Raji (cell line): Measurements from ENCODE around the gene OSCP1.

Source experiments
- POLR2A ChIP-seq: IDR thresholded peaks from 2 replicates; pipeline ENCODE4 v1.6.1; 2011; ENCODE audit warnings: low read depth, low read length, control low read depth; ENCODE audit not compliant: insufficient read depth

The OSCP1 gene

DNA sequence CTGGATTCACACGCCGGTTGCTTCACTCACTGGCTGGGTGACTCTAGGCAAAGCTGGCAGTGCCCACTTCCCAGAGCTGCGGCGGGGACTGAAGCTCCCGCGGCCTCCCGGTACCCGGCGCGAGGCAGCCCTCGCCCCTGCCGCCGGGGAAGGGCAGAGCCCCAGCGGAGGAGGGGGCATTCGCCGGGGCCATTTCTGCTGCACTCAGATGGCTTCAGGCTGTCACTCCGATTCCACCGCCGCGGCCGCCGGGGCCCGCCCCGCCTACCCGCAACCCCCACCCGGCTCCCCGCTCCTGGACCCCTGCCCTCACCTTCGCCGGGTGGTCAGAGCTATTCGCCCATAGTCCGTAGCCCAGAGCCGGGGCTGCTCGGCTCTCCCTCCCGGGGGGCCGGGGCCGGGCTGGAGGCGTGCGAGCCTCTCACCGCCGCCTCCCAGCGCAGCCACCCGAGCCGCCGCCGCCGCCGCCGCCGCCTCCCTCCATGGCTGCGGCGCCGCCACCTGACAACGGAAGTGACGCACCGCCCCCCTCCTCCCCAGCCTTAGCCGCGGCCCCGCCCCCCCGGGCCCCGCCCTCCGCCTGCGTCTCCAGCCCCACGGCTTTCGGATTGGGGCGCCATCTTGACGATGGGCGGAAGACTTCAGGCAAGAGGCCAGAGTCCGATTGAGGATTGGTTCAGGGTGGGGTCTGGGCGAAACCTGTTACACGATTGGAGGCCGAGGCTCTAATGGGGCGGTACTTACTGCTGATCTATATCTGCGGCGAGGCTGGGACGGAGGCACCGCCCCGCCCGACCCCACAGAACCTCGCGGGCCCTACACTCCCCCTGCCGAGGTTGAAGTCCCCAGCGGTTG lies 64.6 kb downstream of the OSCP1 start, which contains the start of gene STK40:
TSS of gene STK40 (minus strand) at position 515 of the 855 bp plus-strand sequence. CDS start 24,592 bp downstream, outside the sequence.
- peak; percentile 18; the same call in 1 of the 2 replicates for TF ChIP-seq POLR2A

DNA sequence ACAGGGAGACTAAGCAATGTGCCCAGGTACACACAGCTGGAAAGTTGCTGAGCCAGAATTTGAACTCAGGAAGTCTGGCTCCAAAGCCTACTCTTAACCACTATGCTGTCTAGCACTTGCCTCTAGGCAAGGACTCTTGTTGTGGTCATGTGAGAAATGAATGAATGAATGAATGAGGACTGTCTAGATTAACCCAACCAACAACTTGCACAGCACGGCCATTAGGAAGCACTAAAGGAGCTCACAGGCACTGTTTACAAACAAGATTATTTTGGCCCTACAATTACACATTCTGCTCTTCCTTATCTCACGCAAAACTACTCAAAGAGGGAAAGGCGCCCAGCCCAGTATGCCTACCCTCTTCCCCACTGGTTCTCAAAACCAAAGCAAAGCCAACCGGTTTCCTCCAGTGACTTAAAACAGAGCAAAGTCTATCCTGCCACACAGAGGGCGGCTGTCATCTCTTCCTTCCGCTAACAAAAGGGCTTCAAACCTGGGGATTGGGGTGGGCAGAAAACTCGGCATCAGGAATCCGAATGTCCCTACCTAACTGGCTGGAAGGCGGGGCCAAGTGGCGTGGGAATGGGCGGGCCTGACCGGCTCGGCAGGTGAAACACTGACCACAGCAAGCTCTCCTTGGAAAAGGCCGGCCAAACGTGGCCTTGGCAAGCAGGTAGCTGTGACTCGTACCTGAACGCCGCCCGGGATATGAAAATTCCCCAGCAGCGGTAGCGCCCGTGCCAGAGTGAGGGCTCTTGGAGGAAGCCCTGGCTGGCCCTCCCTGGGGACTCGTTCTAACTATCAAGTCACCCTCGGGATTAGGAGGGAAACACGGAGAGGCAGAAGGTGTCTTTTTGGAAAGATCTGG lies 65.5 kb downstream of the OSCP1 start:
- no peak; the same call in 1 of the 2 replicates for TF ChIP-seq POLR2A

DNA sequence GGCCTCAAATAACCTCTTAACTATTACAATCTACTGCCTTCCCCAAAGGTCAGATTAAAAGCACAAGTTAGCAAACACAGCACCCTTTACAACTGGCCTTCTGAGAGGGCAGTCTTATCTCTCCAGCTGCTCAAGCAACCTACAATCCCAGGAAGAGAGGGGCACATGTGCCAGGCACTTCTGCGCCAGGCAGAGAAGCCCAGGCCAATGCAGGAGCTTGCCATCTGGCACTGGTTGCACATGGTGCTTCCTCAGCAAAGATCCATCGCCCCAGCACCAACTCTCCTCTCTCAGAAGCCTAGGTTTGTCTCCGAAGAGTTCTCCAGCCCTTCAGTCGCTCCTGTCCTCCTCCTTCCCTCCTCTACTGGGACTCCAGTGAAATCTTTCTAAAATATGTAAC lies 67.0 kb downstream of the OSCP1 start:
- TF ChIP-seq POLR2A: no peak

DNA sequence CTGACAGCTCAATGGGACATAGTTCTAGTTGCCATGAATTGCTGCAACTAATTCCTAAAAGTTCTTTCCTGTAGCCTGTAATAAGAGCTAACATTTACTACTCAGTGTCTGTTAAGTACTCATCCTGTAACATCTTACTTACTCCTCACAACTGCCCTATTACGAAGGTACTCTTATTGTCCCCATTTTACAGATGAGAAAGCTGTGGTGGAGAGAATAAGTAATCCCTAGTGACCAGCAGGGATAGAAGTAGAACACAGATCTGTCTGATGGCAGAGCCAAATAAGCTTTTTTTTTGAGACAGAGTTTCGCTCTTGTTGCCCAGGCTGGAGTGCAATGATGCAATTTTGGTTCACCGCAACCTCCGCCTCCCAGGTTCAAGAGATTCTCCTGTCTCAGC lies 67.6 kb downstream of the OSCP1 start:
- no peak for TF ChIP-seq POLR2A

DNA sequence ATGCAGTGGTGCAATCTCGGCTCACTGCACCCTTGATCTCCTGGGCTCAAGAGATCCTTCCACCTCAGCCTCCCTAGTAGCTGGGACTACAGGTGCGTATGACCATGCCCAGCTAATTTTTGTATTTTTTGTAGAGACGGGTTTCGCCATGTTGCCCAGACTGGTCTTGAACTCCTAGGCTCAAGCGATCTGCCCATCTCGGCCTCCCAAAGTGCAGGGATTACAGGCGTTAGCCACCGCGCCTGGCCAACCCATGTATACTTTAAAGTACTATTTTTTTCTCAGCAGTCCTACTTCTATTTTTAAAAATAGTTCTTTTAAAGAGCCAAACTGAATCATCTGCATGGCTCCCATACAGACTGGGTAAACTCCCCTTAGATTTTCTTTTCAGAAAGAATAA lies 68.0 kb downstream of the OSCP1 start:
- no peak for TF ChIP-seq POLR2A

DNA sequence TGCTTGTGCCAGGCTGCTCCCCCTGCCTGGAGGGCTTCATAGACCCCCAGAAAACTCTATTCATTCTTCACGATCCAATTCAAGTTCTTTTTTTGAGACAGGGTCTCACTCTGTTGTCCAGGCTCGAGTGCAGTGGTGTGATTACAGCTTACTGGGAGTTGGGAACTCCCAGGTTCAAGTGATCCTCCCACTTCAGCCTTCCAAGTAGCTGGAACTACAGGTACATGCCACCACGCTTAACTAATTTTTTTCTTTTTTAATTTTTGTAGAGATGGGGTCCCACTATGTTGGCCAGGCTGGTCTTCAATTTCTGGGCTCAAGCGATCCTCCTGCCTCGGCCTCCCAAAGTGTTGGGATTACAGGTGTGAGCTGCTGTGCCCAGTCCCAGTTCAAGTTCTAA lies 68.8 kb downstream of the OSCP1 start:
- no peak for TF ChIP-seq POLR2A

DNA sequence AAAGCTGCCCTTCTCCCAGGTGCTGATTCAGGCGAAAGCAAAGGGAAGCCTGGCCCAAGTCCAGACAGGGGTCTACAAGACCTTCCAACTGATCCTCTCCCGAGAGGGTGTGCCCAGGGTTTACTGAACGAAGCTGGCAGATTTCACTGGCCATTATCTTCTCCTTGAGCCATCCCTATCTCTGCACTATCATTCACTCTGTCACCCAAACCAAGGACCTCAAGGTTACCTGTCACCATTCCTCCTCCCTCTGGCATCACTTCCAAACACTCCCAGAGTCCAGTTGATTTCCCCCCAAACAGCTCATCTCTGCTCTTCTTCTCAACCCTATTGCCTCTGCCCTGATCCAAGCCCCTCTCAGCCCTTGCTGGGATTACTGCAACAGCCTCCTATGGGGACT lies 69.5 kb downstream of the OSCP1 start:
- no peak for TF ChIP-seq POLR2A

DNA sequence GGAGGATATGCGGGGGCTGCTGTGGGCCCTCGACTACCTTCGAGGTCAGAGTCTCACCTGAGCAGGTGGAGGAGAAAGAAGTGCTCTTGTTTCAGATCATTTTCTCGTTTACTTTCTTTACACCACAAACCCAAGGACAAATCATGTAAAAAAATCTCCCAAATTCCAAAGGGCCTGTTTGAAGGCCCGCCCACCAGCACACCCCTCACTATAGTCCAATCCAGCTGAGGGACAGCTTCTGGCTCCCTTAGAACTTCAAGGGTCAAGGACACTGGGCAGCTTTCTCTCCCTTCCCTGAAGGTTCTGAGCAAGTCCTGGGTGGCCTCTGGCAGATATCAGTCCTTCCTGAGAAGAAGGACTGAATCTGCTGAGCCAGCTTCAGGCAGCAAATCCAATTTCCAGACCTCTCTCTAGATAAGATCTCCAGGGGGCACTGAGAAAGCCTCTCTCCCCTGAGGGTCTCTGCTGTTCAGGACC lies 70.1 kb downstream of the OSCP1 start:
- no peak for TF ChIP-seq POLR2A

DNA sequence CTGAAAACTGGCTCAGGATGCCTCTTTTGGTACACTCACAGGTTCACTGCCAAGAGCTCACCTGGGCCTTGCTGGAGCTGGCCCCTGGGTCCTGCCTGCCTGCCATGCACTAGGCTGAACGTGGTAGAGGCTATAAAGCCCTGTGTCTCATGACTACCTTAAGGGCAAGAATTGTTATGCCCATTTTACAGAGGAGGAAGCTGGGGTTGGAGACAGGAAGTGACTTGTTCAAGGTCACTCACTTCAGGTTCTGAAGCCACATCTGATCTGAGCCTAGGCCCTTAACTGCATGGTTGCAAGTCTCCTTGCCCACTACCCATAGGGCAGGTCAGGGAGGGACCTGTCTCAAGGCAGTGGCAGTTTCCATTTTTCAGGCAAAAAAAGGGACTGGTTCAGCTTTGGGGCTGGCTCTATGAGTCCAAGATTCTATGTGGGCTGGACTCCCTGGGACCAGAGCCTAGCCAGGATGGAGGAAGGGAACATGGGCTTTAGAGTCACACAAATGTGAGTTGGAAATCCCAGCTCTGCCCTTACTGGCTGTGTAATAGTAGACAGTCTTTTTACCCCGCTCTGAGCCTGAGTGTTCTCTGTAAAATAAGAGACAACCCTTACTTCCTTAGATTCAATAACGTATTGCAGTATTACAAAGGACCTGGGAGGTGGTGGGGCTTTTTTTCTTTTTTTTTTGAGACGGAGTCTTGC lies 72.3 kb downstream of the OSCP1 start:
- TF ChIP-seq POLR2A: no peak

DNA sequence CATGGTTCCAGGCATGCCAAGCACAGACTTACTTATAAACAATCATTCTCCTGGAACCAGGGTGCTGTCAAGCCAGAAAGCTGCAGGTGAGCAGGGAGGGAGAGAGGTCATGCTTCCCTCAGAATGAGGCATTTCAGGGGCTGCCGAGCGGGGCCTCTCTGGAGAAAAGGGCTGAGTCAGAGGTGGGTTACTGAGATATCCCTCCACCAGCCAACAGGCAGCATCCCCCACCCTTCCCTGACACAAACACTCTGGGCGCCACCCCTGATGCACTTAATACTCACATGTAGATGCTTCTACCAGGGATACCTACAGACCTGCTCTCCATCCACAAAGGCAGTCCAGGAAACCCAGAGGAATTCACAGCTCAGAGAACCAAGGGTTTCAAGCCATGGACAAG lies 77.6 kb downstream of the OSCP1 start:
- no peak for TF ChIP-seq POLR2A

DNA sequence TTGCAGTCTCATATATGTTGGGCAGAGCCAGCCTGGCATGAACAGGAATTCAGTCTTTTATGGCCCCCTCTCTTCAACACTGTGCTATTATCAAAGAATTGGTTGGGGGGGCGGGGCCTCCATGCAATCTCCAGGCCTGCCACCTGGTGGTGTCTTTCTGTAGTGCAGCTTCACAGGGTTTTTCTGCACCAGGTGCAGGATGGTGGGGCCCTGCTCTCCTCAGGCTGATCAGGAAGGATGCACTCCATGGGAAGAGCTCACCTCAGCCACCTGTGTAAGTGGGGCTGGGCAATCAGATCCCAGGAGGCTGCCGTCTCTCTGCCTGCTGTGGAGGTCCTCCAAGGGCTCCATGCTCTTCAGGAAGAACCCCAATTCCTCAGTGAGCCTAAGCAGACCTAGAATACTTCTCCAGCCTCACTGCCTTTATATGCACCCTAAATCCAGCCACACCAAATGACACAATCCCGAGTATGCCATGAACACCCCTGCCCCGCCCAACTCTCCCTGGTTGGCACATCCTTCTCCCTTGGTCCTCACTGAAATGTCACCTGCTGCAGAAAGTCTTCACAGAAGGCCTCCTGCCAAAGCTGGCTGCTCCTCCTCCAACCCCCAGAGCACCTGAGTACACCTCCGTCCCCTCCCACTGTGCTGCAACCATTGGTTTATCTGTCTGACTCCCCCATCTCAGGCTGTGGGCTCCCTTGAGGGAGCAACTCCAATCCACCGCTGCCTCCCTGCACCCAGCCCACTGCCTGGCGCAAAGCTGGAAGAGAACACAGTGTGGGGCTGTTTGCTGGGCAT lies 81.0 kb downstream of the OSCP1 start:
- TF ChIP-seq POLR2A: no peak
